Pancreas (tissue), 10 donors: ENCODE measurements around the gene MRTO4. TPM values are rescaled to one million over a fixed set of nuclear protein-coding genes. Genes with fewer than 3 reads are reported as not detected.

Experiments
- ATAC-seq, 4 donors: fragments of 200-7000 bp; cut with Tn5 transposase; one replicate each; pipeline versions ENCODE4 v1.8.0 to v1.9.1; 2020; ENCODE audit warnings: mild to moderate bottlenecking in 4 of 4, moderate library complexity in 4 of 4
- DNase-seq, 6 donors: peaks; one replicate each; pipeline ENCODE4 v3.0.0-alpha.2; 2020
- FAIRE-seq: peaks from 2 replicates; lab custom pipeline; 2012; peaks lifted over from hg19 to GRCh38; lab: Jason Lieb, UNC
- H3K27ac ChIP-seq, 4 donors: fragments of 200-600 bp; sonication (generic); 1 replicate in 3 of 4; 2 replicates in 1 of 4; pipeline versions ENCODE4 v1.5.0 to v1.8.0; 2020
- H3K27me3 ChIP-seq, 4 donors: fragments of 200-600 bp; one replicate each; pipeline ENCODE4 v1.8.0; 2021
- H3K36me3 ChIP-seq, 3 donors: fragments of 200-600 bp; sonication (generic) in 1 of 3; one replicate each; pipeline versions ENCODE4 v1.5.0 to v1.8.0; 2020 to 2021
- H3K4me1 ChIP-seq, 3 donors: fragments of 200-600 bp; one replicate each; pipeline ENCODE4 v1.8.0; 2021
- H3K4me3 ChIP-seq, 4 donors: fragments of 200-600 bp; sonication (generic) in 2 of 4; one replicate each; pipeline versions ENCODE4 v1.5.0 to v1.8.0; 2020 to 2021
- H3K9me3 ChIP-seq, 4 donors: fragments of 200-600 bp; one replicate each; pipeline ENCODE4 v1.8.0; 2021
- CTCF ChIP-seq, 4 donors: fragments of 200-600 bp; sonication (generic) in 3 of 4; IDR thresholded peaks; one replicate each; pipeline versions ENCODE4 v1.5.0 to v1.8.0; 2021; ENCODE audit warnings: antibody characterized with exemption in 4 of 4
- WGBS, 2 donors: extraction: QIAGEN DNeasy Blood & Tissue Kit; methylation state at CpG; one replicate each; pipeline ENCODE4 v1.1.7; 2013; 5-methylcytosine and 5-hydroxymethylcytosine counted together
- intact Hi-C, 3 donors: fragments of 100-400 bp; cut with DNase I; formaldehyde crosslinking; loops; one replicate each; pipeline versions ENCODE4 v1.11.1 to v1.14.2; 2022
- polyA plus RNA-seq, 2 donors: library from polyadenylated mRNA; stranded (reverse); fragments of 200-250 nt; gene quantifications; one replicate each; pipeline ENCODE4 v1.2.3, GENCODE V29; 2013
- total RNA-seq, 6 donors: library from RNA; stranded (reverse); fragmentation: NEBNext Ultra II Directional in 4 of 6; extraction: Animal tissue kit (Norgen Biotek cat#: 25700) in 4 of 6; gene quantifications; one replicate each; pipeline versions ENCODE4 v1.2.1 to v1.2.4, GENCODE V29; 2021 to 2023
- donor health status: healthy with polysubstance abuse.
- donor health status: DM: no; HTN: no; CAD: no; lungs with moderate emphysema.
- donor health status: DM: no; HTN: no; CAD: no.
- donor health status: control.
- donor health status: control.
- donor health status: Bipolar disorder and iron deficiency.
- donor health status: DM: yes; HTN: yes; CAD: no.
- donor health status: DM: no; HTN: no; CAD: no.
- donor health status: DM: no; HTN: no; CAD: no.
- donor health status: DM: yes; HTN: yes; CAD: no.

MRTO4 gene
- total and polyA plus RNA-seq, 8 donors, result 12.2 to 40.9 (median 17.1) TPM

- H3K36me3 ChIP-seq, result peaks cover 0 to 42% (median 10%) of the 10 kb centered on the region in 3 donors
- DNase-seq, result no peak
- 92 to 99% methylated on average over 6 of the region's 6 CpGs for WGBS, 2 donors
- no peak for FAIRE-seq
- no peak overlapping the region for H3K4me3 ChIP-seq
- peaks cover 0 to 5% (median 4%) of the 10 kb centered on the region in 3 donors for H3K4me1 ChIP-seq
- H3K27me3 ChIP-seq, result no peaks in the 10 kb centered on the region
- no peak for TF ChIP-seq CTCF (IDR thresholded peaks at IDR 0.05)
- ATAC-seq, result no peak
- H3K9me3 ChIP-seq, result no peaks in the 10 kb centered on the region
- H3K27ac ChIP-seq, result no peak overlapping the region
- intact Hi-C loops, result no loop called here
These were observed 55.3 kb downstream of the MRTO4 start for GRCh38 chr1:19306941-19307340.

- Histone ChIP-seq H3K27ac (no peak overlapping the region), H3K36me3 (peaks cover 0 to 41% (median 10%) of the 10 kb centered on the region in 3 donors), H3K4me1 (peaks cover 0 to 6% (median 5%) of the 10 kb centered on the region in 3 donors), H3K27me3 (no peaks in the 10 kb centered on the region), H3K4me3 (no peak overlapping the region), H3K9me3 (no peaks in the 10 kb centered on the region)
- intact Hi-C loops, result no loop called here
- TF ChIP-seq CTCF (IDR thresholded peaks at IDR 0.05), result no peak
- FAIRE-seq (no peak), ATAC-seq (no peak), DNase-seq (no peak)
- WGBS, 2 donors, result 89 to 96% methylated on average over 10 of the region's 10 CpGs
These were observed 56.3 kb downstream of the MRTO4 start for GRCh38 chr1:19307794-19308508.

- ATAC-seq (no peak), DNase-seq (no peak), FAIRE-seq (no peak)
- Histone ChIP-seq H3K4me1 (peaks cover 0 to 11% (median 7%) of the 10 kb centered on the region in 3 donors), H3K27me3 (no peaks in the 10 kb centered on the region), H3K27ac (no peak overlapping the region), H3K9me3 (no peaks in the 10 kb centered on the region), H3K4me3 (no peak overlapping the region), H3K36me3 (peaks cover 0 to 36% (median 10%) of the 10 kb centered on the region in 3 donors)
- WGBS, 2 donors, result 93 to 94% methylated on average over 3 of the region's 3 CpGs
- intact Hi-C loops, result no loop called here
- no peak for TF ChIP-seq CTCF (IDR thresholded peaks at IDR 0.05)
These were observed 56.9 kb downstream of the MRTO4 start for GRCh38 chr1:19308509-19308907.

- peaks cover 0 to 13% (median 7%) of the 10 kb centered on the region in 3 donors for H3K4me1 ChIP-seq
- no peaks in the 10 kb centered on the region for H3K9me3 ChIP-seq
- WGBS, 2 donors, result 93 to 94% methylated on average over 6 of the region's 6 CpGs
- peaks cover 0 to 28% (median 10%) of the 10 kb centered on the region in 3 donors for H3K36me3 ChIP-seq
- no peak for TF ChIP-seq CTCF (IDR thresholded peaks at IDR 0.05)
- FAIRE-seq (no peak), ATAC-seq (no peak), DNase-seq (no peak)
- intact Hi-C loops, result no loop called here
- H3K4me3 ChIP-seq, result no peak overlapping the region
- no peak overlapping the region for H3K27ac ChIP-seq
- no peaks in the 10 kb centered on the region for H3K27me3 ChIP-seq
These were observed 57.7 kb downstream of the MRTO4 start for GRCh38 chr1:19309123-19309813.

Other genes with a start within 250 kb of the MRTO4 start
- 10 to 100 TPM; 45.3 to 69.6 (median 62.9) TPM for gene UBR4, start 41.5 kb upstream of the MRTO4 start, total RNA-seq
- gene UBR4, start 41.5 kb upstream of the MRTO4 start, polyA plus RNA-seq, result 100 to 1,000 TPM in 1 of 2 donors, 10 to 100 TPM in 1; 98.4 to 140 TPM
- 10 to 100 TPM in 5 of 6 donors, 1 to 10 TPM in 1; 9.9 to 21.0 (median 15.8) TPM for gene EMC1, start 281 bp upstream of the MRTO4 start, total RNA-seq
- gene EMC1, start 281 bp upstream of the MRTO4 start, polyA plus RNA-seq, result 1 to 10 TPM; 9.2 to 9.4 TPM
- gene AKR7A3, start 37.0 kb downstream of the MRTO4 start, total RNA-seq, result 100 to 1,000 TPM in 4 of 6 donors, 10 to 100 TPM in 2; 34.8 to 328 (median 266) TPM
- 100 to 1,000 TPM in 1 of 2 donors, 1 to 10 TPM in 1; 3.0 to 209 TPM for gene AKR7A3, start 37.0 kb downstream of the MRTO4 start, polyA plus RNA-seq
- 10 to 100 TPM; 23.1 to 33.8 (median 27.8) TPM for gene AKR7A2, start 60.3 kb downstream of the MRTO4 start, total RNA-seq
- 10 to 100 TPM; 11.7 to 31.9 TPM for gene AKR7A2, start 60.3 kb downstream of the MRTO4 start, polyA plus RNA-seq
- 1 to 10 TPM; 6.4 to 9.1 (median 7.7) TPM for gene SLC66A1, start 60.5 kb downstream of the MRTO4 start, total RNA-seq
- 10 to 100 TPM; 23.5 to 26.1 TPM for gene SLC66A1, start 60.5 kb downstream of the MRTO4 start, polyA plus RNA-seq
- gene CAPZB, start 233.7 kb downstream of the MRTO4 start, total RNA-seq, result 100 to 1,000 TPM in 2 of 6 donors, 10 to 100 TPM in 4; 43.2 to 124 (median 69.3) TPM
- 100 to 1,000 TPM in 1 of 2 donors, 10 to 100 TPM in 1; 71.8 to 116 TPM for gene CAPZB, start 233.7 kb downstream of the MRTO4 start, polyA plus RNA-seq